Nephron progenitor cell (in vitro differentiated cells): Measurements from ENCODE around the gene MCEMP1.
A peak's percentile ranks its signal among the peaks of the same experiment; 100 is the strongest.

Source experiments
- DNase-seq: peaks from one replicate; pipeline ENCODE4 v3.0.0; 2021
- H3K27ac Mint-ChIP-seq: 2 replicates; pipeline ENCODE4 v1.8.0; 2021; ENCODE audit warnings: mild to moderate bottlenecking, moderate library complexity, mixed read lengths
- H3K27me3 Mint-ChIP-seq: 2 replicates; pipeline ENCODE4 v1.8.0; 2021; ENCODE audit warnings: mild to moderate bottlenecking, low read depth, mixed read lengths; ENCODE audit not compliant: poor library complexity
- H3K36me3 Mint-ChIP-seq: 2 replicates; pipeline ENCODE4 v1.8.0; 2021; ENCODE audit warnings: low read depth, mixed read lengths
- H3K4me1 Mint-ChIP-seq: 2 replicates; pipeline ENCODE4 v1.8.0; 2021; ENCODE audit warnings: mixed read lengths
- H3K4me3 Mint-ChIP-seq: 2 replicates; pipeline ENCODE4 v1.8.0; 2021; ENCODE audit warnings: mild to moderate bottlenecking, moderate library complexity, mixed read lengths
- H3K9me3 Mint-ChIP-seq: 2 replicates; pipeline ENCODE4 v1.8.0; 2021; ENCODE audit warnings: mild to moderate bottlenecking, moderate library complexity, mixed read lengths
- TF ChIP-seq, protein P1 (sequence below): fragments of 200-600 bp; sonication (generic); IDR thresholded peaks from 2 replicates; pipeline ENCODE4 v1.5.0; 2021; ENCODE audit warnings: antibody characterized with exemption

The MCEMP1 gene

DNA sequence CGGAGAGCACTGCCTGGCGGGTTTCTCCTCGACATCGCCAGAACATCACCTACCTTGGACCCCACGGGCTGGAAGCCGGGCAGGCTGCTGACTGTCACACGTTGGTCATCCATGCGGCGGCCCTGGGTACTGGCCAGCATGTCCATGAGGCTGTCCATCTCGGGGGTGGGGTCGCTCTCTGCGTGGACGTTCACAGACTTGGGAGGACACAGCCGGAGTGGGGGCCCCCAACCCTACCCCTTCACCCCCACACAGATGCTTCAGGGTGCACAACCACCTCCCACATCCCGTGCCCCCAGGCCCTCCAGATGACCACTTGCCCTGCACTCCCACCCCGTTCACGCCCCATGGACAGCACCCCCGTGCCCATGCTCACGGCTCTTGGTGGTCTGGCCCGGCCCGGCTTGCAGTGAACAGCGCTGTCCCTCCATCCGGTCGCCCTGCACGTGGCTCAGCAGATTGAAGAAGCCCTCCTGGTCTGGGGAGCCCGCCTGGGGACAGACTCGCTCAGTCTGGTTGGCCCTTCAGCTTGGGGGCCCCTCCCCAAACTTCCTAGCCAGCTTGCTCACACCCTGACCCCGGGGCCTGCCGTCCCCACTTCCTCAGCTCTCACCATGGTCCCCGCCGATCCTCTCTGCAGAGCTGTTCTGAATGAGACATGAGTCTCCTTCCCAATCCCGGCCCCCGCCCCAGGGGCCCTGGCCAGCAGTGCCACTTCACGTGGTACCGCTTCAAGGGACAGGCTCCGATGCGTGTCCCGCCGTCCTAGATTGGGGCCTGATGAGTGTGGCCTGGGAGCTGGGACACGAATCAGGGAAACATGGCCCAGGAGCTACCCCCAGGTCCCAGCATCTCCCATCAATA is 44.3 kb upstream of the MCEMP1 start:
- H3K27me3 Mint-ChIP-seq, result peaks cover 23% of the 10 kb centered on the region
- H3K27ac Mint-ChIP-seq, result no peak overlapping the region
- TF ChIP-seq, protein P1, sequence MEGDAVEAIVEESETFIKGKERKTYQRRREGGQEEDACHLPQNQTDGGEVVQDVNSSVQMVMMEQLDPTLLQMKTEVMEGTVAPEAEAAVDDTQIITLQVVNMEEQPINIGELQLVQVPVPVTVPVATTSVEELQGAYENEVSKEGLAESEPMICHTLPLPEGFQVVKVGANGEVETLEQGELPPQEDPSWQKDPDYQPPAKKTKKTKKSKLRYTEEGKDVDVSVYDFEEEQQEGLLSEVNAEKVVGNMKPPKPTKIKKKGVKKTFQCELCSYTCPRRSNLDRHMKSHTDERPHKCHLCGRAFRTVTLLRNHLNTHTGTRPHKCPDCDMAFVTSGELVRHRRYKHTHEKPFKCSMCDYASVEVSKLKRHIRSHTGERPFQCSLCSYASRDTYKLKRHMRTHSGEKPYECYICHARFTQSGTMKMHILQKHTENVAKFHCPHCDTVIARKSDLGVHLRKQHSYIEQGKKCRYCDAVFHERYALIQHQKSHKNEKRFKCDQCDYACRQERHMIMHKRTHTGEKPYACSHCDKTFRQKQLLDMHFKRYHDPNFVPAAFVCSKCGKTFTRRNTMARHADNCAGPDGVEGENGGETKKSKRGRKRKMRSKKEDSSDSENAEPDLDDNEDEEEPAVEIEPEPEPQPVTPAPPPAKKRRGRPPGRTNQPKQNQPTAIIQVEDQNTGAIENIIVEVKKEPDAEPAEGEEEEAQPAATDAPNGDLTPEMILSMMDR, result no peak
- H3K36me3 Mint-ChIP-seq, result no peaks in the 10 kb centered on the region
- peaks cover 45% of the 10 kb centered on the region for H3K4me1 Mint-ChIP-seq
- H3K4me3 Mint-ChIP-seq, result no peak overlapping the region
- H3K9me3 Mint-ChIP-seq, result no peaks in the 10 kb centered on the region
- DNase-seq, result no peak

DNA sequence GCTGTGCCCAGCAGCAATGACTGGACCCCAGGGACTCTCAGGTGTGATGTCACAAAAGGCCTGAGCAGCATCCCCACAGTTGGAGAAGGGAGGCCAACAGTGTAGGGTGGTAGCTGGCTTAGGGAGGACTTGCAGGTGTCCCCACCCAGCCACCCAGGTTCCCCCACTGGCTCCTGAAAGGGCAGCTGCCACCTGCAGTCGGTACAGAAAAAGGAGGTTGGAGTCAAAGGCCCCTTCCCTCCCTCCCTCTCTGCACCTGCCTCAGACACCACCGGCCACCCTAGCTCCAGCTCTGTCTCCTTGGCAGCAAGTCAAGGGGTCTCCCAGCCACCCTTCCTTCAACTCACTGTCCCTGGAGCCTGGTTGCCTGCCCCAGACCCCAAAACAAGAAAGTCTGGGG is 43.2 kb upstream of the MCEMP1 start, which contains the start of gene PCP2:
Gene PCP2 (minus strand): TSS at position 22 of the 400 bp plus-strand sequence. CDS start 262 bp downstream, outside the sequence.
- Mint-ChIP-seq H3K9me3 (no peaks in the 10 kb centered on the region), H3K27me3 (peaks cover 26% of the 10 kb centered on the region), H3K27ac (no peak within 1 kb of the TSS), H3K4me1 (peaks cover 33% of the 10 kb centered on the region), H3K36me3 (no peaks in the 10 kb centered on the region), H3K4me3 (no peak within 1 kb of the TSS)
- DNase-seq, result no peak
- TF ChIP-seq, protein P1, result no peak

DNA sequence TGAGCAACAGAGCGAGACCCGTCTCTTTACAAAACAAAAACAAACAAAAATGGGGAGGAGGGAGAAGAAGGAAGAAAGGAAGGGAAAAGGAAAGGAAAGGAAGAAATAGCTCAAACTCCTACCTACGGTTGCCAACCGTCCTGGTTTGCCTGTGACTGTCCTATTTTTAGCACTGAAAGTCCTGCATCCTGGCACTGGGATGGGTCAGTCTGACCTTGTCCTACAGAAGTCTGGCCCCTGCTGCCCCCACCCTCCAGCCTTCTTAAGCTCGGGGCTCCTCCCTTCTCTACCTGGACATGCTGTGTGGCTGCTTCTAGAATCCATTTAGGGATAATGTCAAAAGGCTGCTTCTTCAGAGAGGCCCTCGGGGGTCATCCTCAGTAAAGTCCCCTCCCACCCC is 41.2 kb upstream of the MCEMP1 start:
- Mint-ChIP-seq H3K27ac (no peak overlapping the region), H3K4me1 (peaks cover 14% of the 10 kb centered on the region), H3K9me3 (no peaks in the 10 kb centered on the region), H3K36me3 (no peaks in the 10 kb centered on the region), H3K27me3 (peaks cover 32% of the 10 kb centered on the region), H3K4me3 (peak overlapping the region; percentile 77)
- DNase-seq, result no peak
- TF ChIP-seq, protein P1, result no peak

DNA sequence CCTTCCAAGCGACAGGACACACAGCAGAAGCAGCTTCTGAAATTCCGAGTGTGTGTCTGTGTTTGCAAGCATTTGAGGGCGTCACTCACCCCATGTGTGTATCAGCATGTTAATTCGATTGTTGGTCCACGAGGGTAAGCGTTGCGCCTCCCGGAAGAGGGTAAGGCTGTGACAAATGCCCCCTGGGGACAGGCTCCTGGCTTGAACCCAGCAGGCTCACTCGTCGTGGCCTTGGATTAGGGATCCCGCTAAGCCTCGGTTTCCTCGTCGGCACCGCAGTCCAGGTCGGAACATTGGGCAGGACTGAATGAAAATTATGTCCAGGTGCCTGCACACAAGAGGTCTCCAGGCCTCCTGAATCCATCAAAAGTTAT is 40.6 kb upstream of the MCEMP1 start:
- Mint-ChIP-seq H3K4me1 (peaks cover 10% of the 10 kb centered on the region), H3K27ac (no peak overlapping the region), H3K36me3 (no peaks in the 10 kb centered on the region), H3K4me3 (peak overlapping the region; percentile 77), H3K9me3 (no peaks in the 10 kb centered on the region), H3K27me3 (peaks cover 32% of the 10 kb centered on the region)
- DNase-seq, result no peak
- TF ChIP-seq, protein P1, result no peak

DNA sequence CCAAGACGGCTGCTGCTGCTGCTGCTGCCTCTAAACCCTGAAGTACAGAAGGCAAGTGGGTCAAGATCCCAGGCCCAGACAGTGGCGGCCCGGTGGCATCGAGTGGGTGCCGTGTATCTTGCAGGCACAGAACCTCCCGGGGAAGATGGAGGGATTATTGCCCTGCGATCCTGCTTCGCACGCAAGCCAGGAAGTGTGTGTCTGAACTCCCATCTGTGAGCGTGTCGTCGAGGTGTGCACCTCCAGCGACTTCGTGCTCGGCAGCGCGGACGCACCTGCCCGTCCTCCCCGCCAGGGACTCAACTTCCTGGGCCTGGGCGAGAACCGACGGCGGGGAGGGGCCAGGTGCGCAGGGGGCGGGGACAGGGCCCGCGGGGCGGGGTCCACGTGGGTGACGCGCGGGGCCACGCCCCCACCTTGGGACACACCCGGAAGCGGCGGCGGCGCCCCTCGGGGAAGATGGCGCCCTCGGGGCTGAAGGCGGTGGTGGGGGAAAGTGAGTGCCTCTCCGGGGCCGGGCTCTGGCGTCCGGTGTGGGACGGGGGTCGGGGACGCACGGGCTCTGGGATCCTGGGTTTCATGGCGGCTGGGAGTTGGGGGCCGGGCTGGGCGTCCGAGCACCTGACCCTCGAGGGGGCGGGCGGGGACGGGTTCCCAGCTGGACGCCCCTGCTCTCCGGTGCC is 40.1 kb upstream of the MCEMP1 start, which contains the start of gene STXBP2:
Gene STXBP2 (plus strand): TSS at position 420 of the 683 bp plus-strand sequence. CDS start 40 bp downstream, at position 460.
- H3K9me3 Mint-ChIP-seq, result no peaks in the 10 kb centered on the region
- DNase-seq, result peak; percentile 83
- H3K4me3 Mint-ChIP-seq, result peak within 1 kb of the TSS; percentile 77
- peaks cover 32% of the 10 kb centered on the region for H3K27me3 Mint-ChIP-seq
- no peaks in the 10 kb centered on the region for H3K36me3 Mint-ChIP-seq
- TF ChIP-seq, protein P1, result no peak
- H3K27ac Mint-ChIP-seq, result no peak within 1 kb of the TSS
- peaks cover 10% of the 10 kb centered on the region for H3K4me1 Mint-ChIP-seq
